ENCODE measurements around the gene SNRPD3. TPM values are rescaled to one million over a fixed set of nuclear protein-coding genes. Genes with fewer than 3 reads are reported as not detected.
A peak's percentile ranks its signal among the peaks of the same experiment; 100 is the strongest.
"Not testable (repeated sequence)": the region's sequence is repeated elsewhere in the genome, so short reads cannot be mapped to it uniquely, and the experiment has no call there.

SNRPD3 gene
- total RNA-seq, 2 donors from 2014 or later, result 69.3 to 76.5 TPM

DNA sequence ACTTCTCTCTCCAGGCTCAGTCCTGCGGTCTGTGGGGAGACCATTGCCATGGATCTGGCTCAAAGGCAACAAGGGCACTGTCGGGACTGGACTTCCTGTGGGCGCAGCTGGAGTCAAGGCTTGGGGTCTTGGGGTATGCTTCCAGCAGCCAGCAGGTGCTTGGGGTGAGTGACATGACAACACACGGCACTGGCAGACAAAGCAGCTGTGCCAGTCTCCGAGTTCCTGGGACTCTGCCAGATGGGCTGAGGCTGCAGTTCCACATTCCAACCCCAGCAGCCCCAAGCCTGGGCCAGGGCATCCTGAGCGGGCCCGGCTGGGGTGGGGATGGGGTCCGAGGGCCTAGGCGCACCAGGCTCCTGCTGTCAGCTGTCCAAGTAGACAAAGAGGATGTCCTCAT is 13.2 kb upstream of the SNRPD3 start:
- Mint-ChIP-seq H3K27me3 (ENCODE audit: low read depth) (no peaks in the 10 kb centered on the region), H3K4me1 (ENCODE audit: low read depth) (no peaks in the 10 kb centered on the region), H3K4me3 (no peak overlapping the region), H3K27ac (no peak overlapping the region), H3K9me3 (no peaks in the 10 kb centered on the region), H3K36me3 (ENCODE audit: insufficient read depth in 2 of 2) (peaks cover 4 to 8% of the 10 kb centered on the region in 2 donors)
- no peak for DNase-seq
- ATAC-seq (replicated peaks in 1 of 2), result no peak

GRCh38 chr22:24543185-24543601 is 12.6 kb upstream of the SNRPD3 start:
- no peak for DNase-seq
- H3K27ac Mint-ChIP-seq, result no peak overlapping the region
- H3K36me3 Mint-ChIP-seq (ENCODE audit: insufficient read depth in 2 of 2), result peaks cover 4 to 8% of the 10 kb centered on the region in 2 donors
- no peaks in the 10 kb centered on the region for H3K27me3 Mint-ChIP-seq (ENCODE audit: low read depth)
- H3K4me1 Mint-ChIP-seq (ENCODE audit: low read depth), result no peaks in the 10 kb centered on the region
- ATAC-seq (replicated peaks in 1 of 2), result no peak
- no peak overlapping the region for H3K4me3 Mint-ChIP-seq
- H3K9me3 Mint-ChIP-seq, result no peaks in the 10 kb centered on the region

DNA sequence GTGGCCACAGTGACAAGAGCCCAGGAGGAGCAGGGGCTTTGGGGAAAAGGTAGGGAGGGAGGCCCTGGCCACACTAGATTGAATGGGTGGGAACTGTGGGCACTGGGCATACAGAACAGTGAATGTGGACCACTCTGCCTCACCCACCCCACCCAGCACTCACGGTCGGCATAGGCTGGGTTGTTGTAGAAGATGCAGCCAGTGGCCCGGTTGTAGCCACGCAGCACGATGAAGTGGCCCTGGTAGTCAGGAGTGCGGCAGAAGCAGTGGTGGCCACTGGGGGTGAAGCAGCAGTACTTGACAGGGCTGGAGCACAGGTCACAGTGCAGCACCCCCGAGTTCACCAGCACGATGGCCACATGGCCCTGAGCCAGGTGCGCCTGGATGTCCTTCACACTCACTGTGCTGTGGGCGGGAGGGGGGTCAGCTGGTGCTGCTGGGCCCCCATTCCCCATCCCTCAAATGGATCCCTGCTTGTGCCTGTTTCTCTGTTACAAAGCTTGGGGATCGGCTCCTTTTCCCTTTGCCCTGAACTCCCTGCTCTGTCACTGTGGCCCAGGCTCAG is 12.0 kb upstream of the SNRPD3 start:
- DNase-seq (no peak), ATAC-seq (replicated peaks in 1 of 2) (no peak)
- no peaks in the 10 kb centered on the region for H3K27me3 Mint-ChIP-seq (ENCODE audit: low read depth)
- no peaks in the 10 kb centered on the region for H3K4me1 Mint-ChIP-seq (ENCODE audit: low read depth)
- no peak overlapping the region for H3K4me3 Mint-ChIP-seq
- no peaks in the 10 kb centered on the region for H3K9me3 Mint-ChIP-seq
- peaks cover 4 to 8% of the 10 kb centered on the region in 2 donors for H3K36me3 Mint-ChIP-seq (ENCODE audit: insufficient read depth in 2 of 2)
- no peak overlapping the region for H3K27ac Mint-ChIP-seq

DNA sequence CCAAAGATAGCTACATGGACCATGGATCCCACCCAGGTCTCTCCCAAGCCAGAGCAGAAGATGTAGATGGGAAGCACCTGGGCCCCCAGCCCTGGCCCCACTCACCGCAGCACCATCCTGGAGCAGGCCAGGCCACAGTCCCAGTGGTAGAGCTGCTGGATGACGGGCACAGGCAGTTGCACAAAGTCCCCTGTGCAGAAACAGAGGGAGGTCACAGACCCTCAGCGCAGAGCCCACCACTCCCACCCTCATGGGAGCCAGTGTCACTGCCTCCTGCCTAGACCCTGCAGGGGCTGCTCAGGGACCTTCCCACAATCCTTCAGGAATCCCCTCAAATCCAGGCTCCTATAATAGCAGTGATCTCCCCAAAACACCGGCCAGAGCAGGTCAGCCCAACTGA is 7.0 kb upstream of the SNRPD3 start:
- H3K4me1 Mint-ChIP-seq (ENCODE audit: low read depth), result peaks cover 18% of the 10 kb centered on the region
- ATAC-seq (replicated peaks in 1 of 2), result no peak
- H3K27me3 Mint-ChIP-seq (ENCODE audit: low read depth), result no peaks in the 10 kb centered on the region

DNA sequence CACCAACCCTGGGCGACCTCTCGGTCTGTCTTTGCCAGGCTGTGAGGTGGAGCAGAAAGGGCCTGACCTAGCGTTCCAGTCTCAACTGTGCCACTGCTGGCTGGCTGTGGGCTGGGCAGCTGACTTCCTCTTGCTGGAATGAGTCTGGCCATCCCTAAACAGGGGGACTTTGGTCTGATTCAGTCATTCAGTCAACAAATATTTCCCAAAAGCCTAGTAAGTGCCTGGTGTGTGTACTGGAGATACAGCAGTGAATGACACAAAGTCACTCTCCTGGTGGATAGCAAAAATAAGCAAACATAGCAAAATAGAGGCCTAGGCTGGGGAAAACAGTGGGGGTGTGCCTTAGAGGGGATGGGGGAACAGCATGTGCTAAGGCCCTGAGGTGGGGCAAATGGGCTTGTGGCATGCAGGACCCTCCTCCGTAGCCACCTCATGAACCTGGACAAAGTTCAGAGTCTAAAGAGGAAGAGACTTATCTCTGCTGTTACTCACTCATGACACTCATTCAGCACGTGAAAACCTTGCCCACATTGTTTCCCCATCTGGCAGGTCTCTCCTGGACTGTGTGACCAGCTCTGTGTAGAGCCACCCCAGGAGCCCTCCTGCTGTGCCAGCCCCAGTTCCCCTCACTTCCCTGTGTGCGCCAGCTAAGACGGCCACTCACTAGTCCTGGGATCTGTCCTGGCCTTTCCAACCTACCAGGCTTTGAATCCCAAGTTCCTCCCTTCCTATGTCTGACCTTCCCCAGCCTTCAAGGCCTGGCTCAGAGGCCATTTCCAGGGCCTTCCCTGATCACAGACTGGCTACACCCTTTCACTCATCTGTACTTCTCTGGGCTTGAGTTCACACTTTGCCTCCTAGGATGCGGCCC is 5.5 kb upstream of the SNRPD3 start:
- peaks cover 8 to 15% of the 10 kb centered on the region in 2 donors for H3K36me3 Mint-ChIP-seq (ENCODE audit: insufficient read depth in 2 of 2)
- no peaks in the 10 kb centered on the region for H3K27me3 Mint-ChIP-seq (ENCODE audit: low read depth)
- DNase-seq (no peak), ATAC-seq (replicated peaks in 1 of 2) (no peak)
- H3K4me1 Mint-ChIP-seq (ENCODE audit: low read depth), result peaks cover 25% of the 10 kb centered on the region
- no peak overlapping the region for H3K27ac Mint-ChIP-seq
- H3K9me3 Mint-ChIP-seq, result no peaks in the 10 kb centered on the region
- no peak overlapping the region for H3K4me3 Mint-ChIP-seq

More for the DNA sequence above, 7.0 kb upstream of the SNRPD3 start:
- no peak overlapping the region for H3K4me3 Mint-ChIP-seq
- H3K27ac Mint-ChIP-seq, result no peak overlapping the region
- DNase-seq, result no peak
- H3K36me3 Mint-ChIP-seq (ENCODE audit: insufficient read depth in 2 of 2), result peaks cover 5 to 13% of the 10 kb centered on the region in 2 donors
- H3K9me3 Mint-ChIP-seq, result no peaks in the 10 kb centered on the region

DNA sequence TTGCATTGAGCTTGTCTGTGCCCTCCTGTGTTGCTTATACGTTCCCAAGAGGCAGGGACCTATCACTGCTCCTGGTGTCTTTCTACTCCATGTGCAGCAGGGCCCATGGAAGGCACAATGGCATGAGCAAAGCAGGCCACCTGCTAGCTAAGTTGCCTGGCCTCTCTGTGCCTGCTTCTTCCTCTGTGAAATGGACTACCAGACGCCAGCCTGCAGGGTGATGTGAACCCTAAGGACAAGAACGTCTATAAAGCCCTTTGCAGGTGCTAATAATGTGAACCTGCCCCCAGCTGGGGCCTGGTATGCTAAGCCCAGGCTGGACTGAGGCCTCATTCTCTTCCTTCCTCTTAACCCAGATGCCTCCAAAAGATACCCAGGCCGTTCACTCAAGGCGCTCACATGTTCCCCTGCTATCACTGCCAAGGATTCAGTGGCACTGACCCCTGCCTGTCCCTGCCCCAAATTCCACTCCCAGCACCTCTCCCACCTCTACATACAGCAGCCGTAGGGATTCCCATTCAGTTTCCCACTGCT is 4.8 kb upstream of the SNRPD3 start:
- H3K9me3 Mint-ChIP-seq, result no peaks in the 10 kb centered on the region
- no peak for ATAC-seq (replicated peaks in 1 of 2)
- no peaks in the 10 kb centered on the region for H3K27me3 Mint-ChIP-seq (ENCODE audit: low read depth)

GRCh38 chr22:24552503-24553286 is 3.1 kb upstream of the SNRPD3 start:
- H3K9me3 Mint-ChIP-seq; ATAC-seq (replicated peaks in 1 of 2); DNase-seq; H3K27me3 Mint-ChIP-seq (ENCODE audit: low read depth); H3K27ac Mint-ChIP-seq: not testable (repeated sequence)
- Mint-ChIP-seq H3K4me1 (ENCODE audit: low read depth) (peaks cover 39% of the 10 kb centered on the region), H3K36me3 (ENCODE audit: insufficient read depth in 2 of 2) (peaks cover 14 to 18% of the 10 kb centered on the region in 2 donors), H3K4me3 (peak overlapping the region; percentile 94 to 100)

More for the DNA sequence above, 4.8 kb upstream of the SNRPD3 start:
- Mint-ChIP-seq H3K36me3 (ENCODE audit: insufficient read depth in 2 of 2) (peaks cover 10 to 17% of the 10 kb centered on the region in 2 donors), H3K27ac (no peak overlapping the region), H3K4me1 (ENCODE audit: low read depth) (peaks cover 25% of the 10 kb centered on the region), H3K4me3 (no peak overlapping the region)
- no peak for DNase-seq

DNA sequence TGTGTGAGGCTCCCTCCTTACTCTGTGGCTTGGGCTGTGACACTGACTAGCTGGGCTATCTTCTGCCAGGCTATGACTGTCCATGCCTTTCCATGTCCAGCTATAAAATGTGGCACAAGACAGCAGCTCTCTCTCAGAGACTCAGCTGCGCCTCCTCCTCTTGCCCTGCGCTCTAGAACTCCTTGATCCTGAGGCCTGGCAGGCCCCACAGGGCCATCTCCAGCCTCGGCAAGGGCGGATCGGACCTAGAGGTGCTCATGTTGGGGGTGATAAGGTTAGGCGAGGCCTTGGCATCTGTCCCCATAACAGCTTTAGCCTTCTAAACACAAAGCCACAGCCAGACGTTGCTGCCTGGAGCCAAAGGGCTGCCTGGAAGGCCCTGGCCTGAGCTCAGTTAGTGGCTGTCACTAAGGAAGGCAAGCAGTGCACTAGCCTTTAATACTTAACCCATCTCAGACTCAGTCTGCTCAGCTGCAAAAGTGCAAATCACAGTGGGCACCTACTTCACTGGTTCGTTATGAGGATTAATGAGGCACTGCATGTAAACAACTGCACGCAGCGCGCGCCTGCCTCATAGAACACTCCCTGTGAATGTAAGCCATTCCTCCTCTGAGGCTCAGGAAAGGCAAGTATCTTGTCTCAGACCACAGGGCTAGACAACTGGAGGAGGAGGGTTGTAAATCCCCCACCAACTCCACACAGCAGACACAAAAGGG is 2.0 kb upstream of the SNRPD3 start:
- Mint-ChIP-seq H3K4me3 (peak overlapping the region; percentile 94 to 100), H3K36me3 (ENCODE audit: insufficient read depth in 2 of 2) (peaks cover 19 to 28% of the 10 kb centered on the region in 2 donors), H3K9me3 (no peaks in the 10 kb centered on the region), H3K27ac (peak overlapping the region; percentile 90), H3K27me3 (ENCODE audit: low read depth) (no peaks in the 10 kb centered on the region), H3K4me1 (ENCODE audit: low read depth) (peaks cover 50% of the 10 kb centered on the region)
- DNase-seq (no peak), ATAC-seq (replicated peaks in 1 of 2) (no peak)

DNA sequence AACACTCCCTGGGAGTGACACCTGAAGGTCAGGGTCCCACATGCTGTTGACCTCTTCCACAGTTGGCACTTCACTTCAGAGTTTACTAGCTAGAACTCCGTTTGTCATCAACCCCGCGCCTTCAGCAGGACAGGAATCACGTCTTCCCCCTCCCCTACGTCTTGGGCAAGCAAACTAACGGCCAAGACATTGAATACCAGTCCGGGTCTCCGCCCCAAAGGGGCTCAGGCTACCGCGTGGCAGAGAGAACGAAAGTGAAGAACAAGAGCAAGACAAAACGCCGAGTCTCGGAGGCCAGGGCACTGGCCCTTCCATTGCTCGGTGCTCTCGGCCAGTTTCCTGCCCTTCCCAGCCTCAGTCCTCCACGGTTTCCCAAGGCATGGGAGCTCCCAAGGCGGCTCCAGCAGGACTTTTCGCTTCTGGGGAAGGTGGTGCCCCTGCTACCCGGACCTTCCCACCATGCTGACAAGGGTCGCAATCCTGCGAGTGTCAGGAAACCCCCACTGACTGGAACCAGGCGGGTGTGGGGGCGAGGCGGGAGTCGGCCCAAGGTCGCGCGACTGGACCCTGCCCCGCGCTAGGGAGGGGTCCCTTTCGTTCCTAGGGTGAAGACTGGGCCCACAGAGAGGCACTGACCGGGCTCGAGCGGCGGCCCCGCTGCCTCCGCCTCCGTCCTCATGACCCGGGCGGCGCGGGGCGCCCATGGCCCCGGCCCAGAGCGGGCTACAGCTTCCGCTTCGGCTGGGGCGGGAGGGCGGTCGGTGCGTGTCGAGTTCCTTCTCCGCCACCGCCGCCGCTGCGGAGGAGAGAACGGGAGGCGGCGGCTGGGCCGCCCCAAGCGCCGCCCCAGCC is 1.3 kb upstream of the SNRPD3 start, which contains the start of gene GUCD1:
Gene GUCD1, minus strand, starts transcription at position 826 of the 852 bp plus-strand sequence. Its CDS starts 147 bp downstream, at position 679.
- DNase-seq (peak; percentile 31 to 35), ATAC-seq (replicated peaks in 1 of 2) (no peak)
- H3K27me3 Mint-ChIP-seq (ENCODE audit: low read depth), result no peaks in the 10 kb centered on the region
- peaks cover 54% of the 10 kb centered on the region for H3K4me1 Mint-ChIP-seq (ENCODE audit: low read depth)
- H3K9me3 Mint-ChIP-seq, result no peaks in the 10 kb centered on the region
- peaks cover 21 to 29% of the 10 kb centered on the region in 2 donors for H3K36me3 Mint-ChIP-seq (ENCODE audit: insufficient read depth in 2 of 2)
- peak within 1 kb of the TSS; percentile 98 for H3K27ac Mint-ChIP-seq
- peak within 1 kb of the TSS; percentile 94 to 100 for H3K4me3 Mint-ChIP-seq

DNA sequence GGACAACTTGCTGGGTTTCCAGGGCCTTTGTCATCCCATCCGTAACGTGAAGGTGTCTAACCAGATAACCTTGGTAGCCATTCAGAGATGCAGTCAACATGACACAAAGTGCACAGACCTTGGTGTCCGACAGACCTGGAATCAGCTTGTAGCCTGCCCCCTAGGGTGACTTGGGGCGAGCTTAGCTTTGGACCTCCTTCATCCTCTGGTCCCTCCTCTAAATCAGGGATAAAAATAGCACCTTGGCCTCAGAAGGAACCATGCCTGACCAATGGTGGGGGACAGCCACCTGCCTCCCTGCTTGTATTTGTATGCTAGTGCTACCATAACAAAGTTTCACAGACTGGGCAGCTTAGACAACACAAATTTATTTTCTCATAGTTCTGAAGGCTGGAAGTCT is 3.7 kb downstream of the SNRPD3 start:
- Mint-ChIP-seq H3K27me3 (ENCODE audit: low read depth) (no peaks in the 10 kb centered on the region), H3K4me3 (no peak overlapping the region), H3K36me3 (ENCODE audit: insufficient read depth in 2 of 2) (peaks cover 21 to 22% of the 10 kb centered on the region in 2 donors), H3K27ac (peak overlapping the region; percentile 36), H3K9me3 (no peaks in the 10 kb centered on the region), H3K4me1 (ENCODE audit: low read depth) (peaks cover 72% of the 10 kb centered on the region)
- ATAC-seq (replicated peaks in 1 of 2) (no peak), DNase-seq (no peak)

DNA sequence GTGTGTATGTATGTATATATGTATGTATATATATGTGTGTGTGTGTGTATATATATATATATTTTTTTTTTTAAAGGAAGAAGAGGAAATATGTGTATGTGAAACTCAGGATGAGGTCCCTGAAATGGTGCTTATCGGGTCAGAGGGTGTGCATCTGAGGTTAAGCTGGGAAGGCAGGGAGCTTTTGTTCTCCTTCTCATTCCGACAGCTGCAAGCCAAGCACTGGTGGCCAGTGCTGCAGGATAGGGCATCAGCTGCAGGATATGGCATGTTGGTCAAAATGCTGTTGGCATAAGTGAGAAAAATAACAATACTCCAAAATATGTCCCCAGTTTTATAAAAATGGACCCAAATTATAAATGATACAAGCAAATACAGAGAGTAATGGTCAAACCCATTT is 7.4 kb downstream of the SNRPD3 start:
- Mint-ChIP-seq H3K9me3 (no peaks in the 10 kb centered on the region), H3K4me3 (no peak overlapping the region), H3K36me3 (ENCODE audit: insufficient read depth in 2 of 2) (peaks cover 8 to 16% of the 10 kb centered on the region in 2 donors), H3K27ac (peak overlapping the region; percentile 50), H3K4me1 (ENCODE audit: low read depth) (peaks cover 65% of the 10 kb centered on the region), H3K27me3 (ENCODE audit: low read depth) (no peaks in the 10 kb centered on the region)
- no peak for DNase-seq
- ATAC-seq (replicated peaks in 1 of 2), result no peak
